HG03558 (cell line): ENCODE data around the gene MEX3D.
A peak's percentile ranks its signal among the peaks of the same experiment; 100 is the strongest.

Source experiments
- ATAC-seq: cut with Tn5 transposase; IDR thresholded peaks from one replicate; pipeline ENCODE4 v1.9.1; 2021; ENCODE audit warnings: moderate number of reproducible peaks; ENCODE audit not compliant: unreplicated experiment; ENCODE audit errors: extremely low read depth

The MEX3D gene

GRCh38 chr19:1568320-1569019 lies at the start of gene MEX3D:
TSS of gene MEX3D (minus strand) at chr19:1568325. CDS start at chr19:1568058, 267 bp downstream.
- ATAC-seq, result no peak

- no peak for ATAC-seq
Measured at GRCh38 chr19:1616875-1617274, 48.8 kb upstream of the MEX3D start.

GRCh38 chr19:1616396-1616795 lies 48.3 kb upstream of the MEX3D start:
- no peak for ATAC-seq

- ATAC-seq, result no peak
Measured at GRCh38 chr19:1615156-1615765, 47.1 kb upstream of the MEX3D start.

GRCh38 chr19:1613808-1614570 lies 45.9 kb upstream of the MEX3D start:
- ATAC-seq, result no peak

GRCh38 chr19:1613146-1613545 lies 45.0 kb upstream of the MEX3D start:
- no peak for ATAC-seq

- no peak for ATAC-seq
Measured at GRCh38 chr19:1612114-1613086, 44.3 kb upstream of the MEX3D start.

GRCh38 chr19:1611353-1611752 lies 43.2 kb upstream of the MEX3D start:
- no peak for ATAC-seq

GRCh38 chr19:1610579-1610978 lies 42.5 kb upstream of the MEX3D start:
- ATAC-seq, result no peak

GRCh38 chr19:1609680-1610474 lies 41.8 kb upstream of the MEX3D start:
- no peak for ATAC-seq

GRCh38 chr19:1609103-1609396 lies 40.9 kb upstream of the MEX3D start:
- no peak for ATAC-seq

- ATAC-seq, result no peak
Measured at GRCh38 chr19:1608359-1609102, 40.4 kb upstream of the MEX3D start.

- no peak for ATAC-seq
Measured at GRCh38 chr19:1606138-1606651, 38.1 kb upstream of the MEX3D start.

- ATAC-seq, result peak; percentile 39
Measured at GRCh38 chr19:1605236-1606137, 37.4 kb upstream of the MEX3D start, which contains the start of gene UQCR11. TSS of gene UQCR11 (minus strand) at chr19:1605462. CDS start at chr19:1605409, 53 bp downstream.

- no peak for ATAC-seq
Measured at GRCh38 chr19:1602091-1602707, 34.1 kb upstream of the MEX3D start.

GRCh38 chr19:1601613-1602064 lies 33.5 kb upstream of the MEX3D start:
- ATAC-seq, result no peak

GRCh38 chr19:1599460-1599846 lies 31.3 kb upstream of the MEX3D start:
- no peak for ATAC-seq
